ENCODE results near the gene SOST. TPM values are rescaled to one million over a fixed set of nuclear protein-coding genes. Genes with fewer than 3 reads are reported as not detected.
A peak's percentile ranks its signal among the peaks of the same experiment; 100 is the strongest.

Gene SOST
- total RNA-seq, 4 donors from 2014 or later: not detected

DNA sequence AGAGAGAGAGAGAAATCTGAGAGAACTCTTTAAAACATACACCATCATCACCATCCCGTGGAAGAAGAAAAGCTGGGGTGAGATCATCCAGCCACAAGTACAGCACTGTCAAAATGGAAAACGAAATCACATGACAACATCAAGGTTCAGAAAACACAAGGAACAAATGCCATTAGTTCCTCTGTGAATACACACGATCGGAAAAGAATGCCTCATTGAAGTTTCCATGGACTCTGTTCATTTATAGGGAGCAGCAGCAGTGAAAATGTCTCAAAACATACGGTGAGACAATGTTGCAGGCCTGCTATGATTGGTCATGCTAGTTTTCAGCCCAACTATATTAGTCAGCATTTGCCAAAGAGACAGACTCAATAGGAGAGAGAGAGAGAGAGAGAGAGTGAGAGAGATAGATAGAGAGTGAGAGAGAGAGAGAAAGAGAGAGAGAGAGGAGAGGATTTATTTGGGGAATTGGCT lies 26.1 kb upstream of the SOST start:
- intact Hi-C loops (cut with DNase I; ENCODE audit: low total_unique reads) (loop anchor here (10.0 kb wide), 1 partner anchor 50 kb away; the partner anchor contains the start of gene MPP3), in situ Hi-C loops (cut with MboI; ENCODE audit: low pct_ligation_motif_present in 1 of 4, low pct_unique_long_range_greater_than_20kb in 1 of 4, low sequenced_read_pairs in 3 of 4) (no loop called here)
- TF ChIP-seq POLR2A (IDR thresholded peaks at IDR 0.05) (no peak), POLR2AphosphoS5 (IDR thresholded peaks at IDR 0.05) (no peak), EP300 (IDR thresholded peaks at IDR 0.05; ENCODE audit: low read depth) (no peak)
- TF ChIP-seq, protein P1, sequence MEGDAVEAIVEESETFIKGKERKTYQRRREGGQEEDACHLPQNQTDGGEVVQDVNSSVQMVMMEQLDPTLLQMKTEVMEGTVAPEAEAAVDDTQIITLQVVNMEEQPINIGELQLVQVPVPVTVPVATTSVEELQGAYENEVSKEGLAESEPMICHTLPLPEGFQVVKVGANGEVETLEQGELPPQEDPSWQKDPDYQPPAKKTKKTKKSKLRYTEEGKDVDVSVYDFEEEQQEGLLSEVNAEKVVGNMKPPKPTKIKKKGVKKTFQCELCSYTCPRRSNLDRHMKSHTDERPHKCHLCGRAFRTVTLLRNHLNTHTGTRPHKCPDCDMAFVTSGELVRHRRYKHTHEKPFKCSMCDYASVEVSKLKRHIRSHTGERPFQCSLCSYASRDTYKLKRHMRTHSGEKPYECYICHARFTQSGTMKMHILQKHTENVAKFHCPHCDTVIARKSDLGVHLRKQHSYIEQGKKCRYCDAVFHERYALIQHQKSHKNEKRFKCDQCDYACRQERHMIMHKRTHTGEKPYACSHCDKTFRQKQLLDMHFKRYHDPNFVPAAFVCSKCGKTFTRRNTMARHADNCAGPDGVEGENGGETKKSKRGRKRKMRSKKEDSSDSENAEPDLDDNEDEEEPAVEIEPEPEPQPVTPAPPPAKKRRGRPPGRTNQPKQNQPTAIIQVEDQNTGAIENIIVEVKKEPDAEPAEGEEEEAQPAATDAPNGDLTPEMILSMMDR (IDR thresholded peaks at IDR 0.05): no peak
- Histone ChIP-seq H3K4me1 (peaks cover 0 to 1% (median under 1%) of the 10 kb centered on the region in 4 donors), H3K27me3 (peaks cover 19% of the 10 kb centered on the region), H3K4me3 (no peak overlapping the region), H3K36me3 (no peaks in the 10 kb centered on the region), H3K9me3 (no peaks in the 10 kb centered on the region), H3K27ac (no peak overlapping the region)
- no peak for DNase-seq
- WGBS, 2 donors (ENCODE audit: low coverage in 1 of 2): 60 to 65% methylated on average over 5 of the region's 5 CpGs

DNA sequence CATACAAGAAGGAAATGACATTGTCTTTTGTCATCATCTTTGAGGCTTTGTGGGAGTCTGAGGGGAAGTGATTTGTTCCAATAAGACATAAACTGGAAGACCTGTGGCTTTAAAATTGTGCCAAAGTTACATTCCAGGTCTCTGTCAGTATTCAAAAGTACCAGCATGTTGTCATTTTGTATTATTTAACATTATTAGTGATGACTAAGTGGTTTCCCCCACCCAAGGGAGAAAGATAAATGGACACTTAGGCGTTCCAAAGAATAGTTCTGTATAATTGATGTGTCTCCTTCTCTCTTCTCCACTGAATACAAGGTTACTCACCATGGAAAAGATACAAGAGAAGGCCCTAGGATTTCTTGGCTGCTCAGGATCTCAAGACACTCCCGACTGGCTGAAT lies 25.5 kb upstream of the SOST start:
- H3K9me3 ChIP-seq: no peaks in the 10 kb centered on the region
- H3K36me3 ChIP-seq: no peaks in the 10 kb centered on the region
- intact Hi-C loops (cut with DNase I; ENCODE audit: low total_unique reads): loop anchor here (10.0 kb wide), 1 partner anchor 51 kb away; the partner anchor contains the start of gene MPP3
- no peak overlapping the region for H3K27ac ChIP-seq
- 60 to 70% methylated on average over 1 to 2 of the region's 2 CpGs for WGBS, 2 donors (ENCODE audit: low coverage in 1 of 2)
- DNase-seq: no peak
- in situ Hi-C loops (cut with MboI; ENCODE audit: low pct_ligation_motif_present in 1 of 4, low pct_unique_long_range_greater_than_20kb in 1 of 4, low sequenced_read_pairs in 3 of 4): no loop called here
- H3K27me3 ChIP-seq: peaks cover 19% of the 10 kb centered on the region
- no peak for TF ChIP-seq EP300 (IDR thresholded peaks at IDR 0.05; ENCODE audit: low read depth)
- TF ChIP-seq POLR2AphosphoS5 (IDR thresholded peaks at IDR 0.05): no peak
- TF ChIP-seq, protein P1 (IDR thresholded peaks at IDR 0.05): no peak
- no peak for TF ChIP-seq POLR2A (IDR thresholded peaks at IDR 0.05)
- peaks cover 0 to 7% (median 6%) of the 10 kb centered on the region in 4 donors for H3K4me1 ChIP-seq
- no peak overlapping the region for H3K4me3 ChIP-seq

DNA sequence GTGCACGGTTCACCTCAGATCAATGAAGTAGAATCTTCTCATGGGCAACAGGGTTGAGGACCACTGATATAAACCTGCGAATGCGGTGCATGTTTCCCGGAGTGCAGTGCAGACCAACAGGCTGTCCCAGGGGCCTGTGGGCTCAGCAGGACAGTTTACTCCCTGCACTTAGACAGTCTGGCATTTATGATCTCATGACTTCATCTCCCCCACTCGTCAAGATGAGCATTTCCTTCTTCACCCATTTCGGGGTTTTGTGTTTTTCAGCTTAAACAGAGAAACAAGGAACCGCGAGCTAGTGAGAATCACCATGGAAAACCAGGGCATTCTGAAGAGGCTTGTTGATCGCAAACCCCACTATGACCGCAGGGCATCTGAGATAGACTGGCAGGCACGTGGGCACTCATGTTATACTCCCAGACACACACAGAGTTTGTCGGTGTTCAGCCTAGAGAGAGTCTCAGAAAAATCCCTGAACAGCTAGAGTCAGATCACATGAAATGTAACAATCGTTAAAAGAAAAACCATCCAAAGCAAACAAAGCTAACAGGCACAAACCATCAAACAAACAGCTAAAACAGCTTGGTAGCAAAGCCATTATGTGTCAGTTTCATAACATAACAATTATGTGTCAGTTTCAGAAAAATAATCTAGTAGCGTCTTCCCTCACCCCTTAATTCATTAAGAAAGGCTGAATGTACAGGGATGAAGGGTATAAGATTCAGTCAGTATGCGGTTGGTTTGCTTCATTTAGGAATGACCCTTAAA lies 24.5 kb upstream of the SOST start:
- no peak for DNase-seq
- no peak overlapping the region for H3K27ac ChIP-seq
- WGBS, 2 donors (ENCODE audit: low coverage in 1 of 2): 74 to 76% methylated on average over 8 to 15 of the region's 15 CpGs
- no peaks in the 10 kb centered on the region for H3K9me3 ChIP-seq
- in situ Hi-C loops (cut with MboI; ENCODE audit: low pct_ligation_motif_present in 1 of 4, low pct_unique_long_range_greater_than_20kb in 1 of 4, low sequenced_read_pairs in 3 of 4) (no loop called here), intact Hi-C loops (cut with DNase I; ENCODE audit: low total_unique reads) (loop anchor here (10.0 kb wide), 1 partner anchor 52 kb away; the partner anchor contains the start of gene MPP3)
- no peak overlapping the region for H3K4me3 ChIP-seq
- peaks cover 0 to 8% (median 6%) of the 10 kb centered on the region in 4 donors for H3K4me1 ChIP-seq
- H3K27me3 ChIP-seq: peaks cover 19% of the 10 kb centered on the region
- TF ChIP-seq POLR2A (IDR thresholded peaks at IDR 0.05): no peak
- no peak for TF ChIP-seq POLR2AphosphoS5 (IDR thresholded peaks at IDR 0.05)
- no peak for TF ChIP-seq EP300 (IDR thresholded peaks at IDR 0.05; ENCODE audit: low read depth)
- TF ChIP-seq, protein P1 (IDR thresholded peaks at IDR 0.05): no peak
- H3K36me3 ChIP-seq: no peaks in the 10 kb centered on the region

DNA sequence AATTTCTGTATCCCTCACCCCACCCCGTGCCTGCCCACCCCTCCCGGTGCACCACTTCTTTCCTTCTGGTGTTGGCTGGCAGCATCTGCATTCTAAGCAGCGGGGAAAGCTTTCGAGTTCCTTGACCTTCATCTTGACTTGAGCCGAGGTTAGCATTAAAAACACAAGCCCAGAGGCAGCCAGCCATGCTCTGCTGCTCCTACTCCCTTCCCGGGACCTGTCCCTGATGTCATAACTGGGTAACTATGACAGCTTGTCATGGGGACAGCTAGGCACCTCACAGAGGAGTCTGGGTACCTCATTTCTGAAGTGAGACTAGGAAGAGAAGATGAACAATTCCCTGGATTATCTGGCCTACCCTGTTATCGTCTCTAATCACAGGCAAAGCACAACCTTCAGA lies 21.5 kb upstream of the SOST start, which contains the start of gene CFAP97D1:
CFAP97D1 (plus strand) TSS at position 301 of the 400 bp plus-strand sequence; CDS start at position 329, 28 bp downstream.
- 59% methylated on average over 7 of the region's 7 CpGs; no CpG with 5 or more reads in 1 of the 2 donors for WGBS, 2 donors (ENCODE audit: low coverage in 1 of 2)

More for the DNA sequence above, 21.5 kb upstream of the SOST start, which contains the start of gene CFAP97D1:
- H3K27me3 ChIP-seq: peaks cover 19% of the 10 kb centered on the region
- peak within 1 kb of the TSS; percentile 44 to 99 (median 88) for H3K4me3 ChIP-seq
- intact Hi-C loops (cut with DNase I; ENCODE audit: low total_unique reads) (loop anchor here (10.0 kb wide), 1 partner anchor 55 kb away; the partner anchor contains the start of gene MPP3), in situ Hi-C loops (cut with MboI; ENCODE audit: low pct_ligation_motif_present in 1 of 4, low pct_unique_long_range_greater_than_20kb in 1 of 4, low sequenced_read_pairs in 3 of 4) (no loop called here)
- H3K27ac ChIP-seq: peak within 1 kb of the TSS; percentile 96 to 100 (median 100)
- no peak for DNase-seq
- TF ChIP-seq POLR2A (IDR thresholded peaks at IDR 0.05) (no peak), EP300 (IDR thresholded peaks at IDR 0.05; ENCODE audit: low read depth) (no peak), POLR2AphosphoS5 (IDR thresholded peaks at IDR 0.05) (no peak)
- TF ChIP-seq, protein P1 (IDR thresholded peaks at IDR 0.05): no peak
- H3K4me1 ChIP-seq: peaks cover 11 to 23% (median 19%) of the 10 kb centered on the region in 4 donors
- H3K36me3 ChIP-seq: no peaks in the 10 kb centered on the region
- no peaks in the 10 kb centered on the region for H3K9me3 ChIP-seq
